Fibroblast of lung (primary cell): ENCODE measurements around the gene FREM2. TPM values are rescaled to one million over a fixed set of nuclear protein-coding genes. Genes with fewer than 3 reads are reported as not detected.

Experiments
- DNase-seq, 2 donors: peaks; one replicate each; pipeline versions ENCODE4 v3.0.0 to v3.0.0-alpha.2; 2010; ENCODE audit warnings: low read depth in 2 of 2
- H2AFZ ChIP-seq: 2 replicates; pipeline ENCODE4 v1.5.1; 2012; ENCODE audit warnings: low read length, control low read depth, inconsistent platforms
- H3K27ac ChIP-seq: 2 replicates; pipeline ENCODE4 v1.5.1; 2011; ENCODE audit warnings: low read length, control low read depth; ENCODE audit not compliant: insufficient read depth
- H3K27me3 ChIP-seq: 2 replicates; pipeline ENCODE4 v1.5.1; 2011; ENCODE audit warnings: mild to moderate bottlenecking, low read length; ENCODE audit not compliant: control insufficient read depth, insufficient read depth
- H3K36me3 ChIP-seq: 2 replicates; pipeline ENCODE4 v1.5.1; 2011; ENCODE audit warnings: low read length; ENCODE audit not compliant: control insufficient read depth, insufficient read depth
- H3K4me1 ChIP-seq: 2 replicates; pipeline ENCODE4 v1.5.1; 2011; ENCODE audit warnings: low read length; ENCODE audit not compliant: control insufficient read depth, insufficient read depth; ENCODE audit errors: extremely low read depth
- H3K4me2 ChIP-seq: 2 replicates; pipeline ENCODE4 v1.5.1; 2011; ENCODE audit warnings: low read length, control low read depth; ENCODE audit not compliant: insufficient read depth; ENCODE audit errors: extremely low read depth
- H3K4me3 ChIP-seq, 4 experiments: fragments of 200-600 bp in 1 of 4; sonication (generic) in 1 of 4; replicated peaks in 1 of 4; 2 replicates each; pipeline ENCODE4 v1.5.1; 2011 to 2016; ENCODE audit warnings: low read length in 4 of 4, low read depth in 3 of 4, mild to moderate bottlenecking in 3 of 4, control low read depth in 2 of 4, inconsistent platforms in 1 of 4, mixed read lengths in 1 of 4; ENCODE audit not compliant: insufficient read depth in 1 of 4; ENCODE audit errors: control extremely low read depth in 1 of 4
- H3K79me2 ChIP-seq: 2 replicates; pipeline ENCODE4 v1.5.1; 2012; ENCODE audit warnings: mild to moderate bottlenecking, low read length, inconsistent platforms; ENCODE audit not compliant: control insufficient read depth, insufficient read depth
- H3K9ac ChIP-seq: 2 replicates; pipeline ENCODE4 v1.5.1; 2011; ENCODE audit warnings: mild to moderate bottlenecking, low read length, control low read depth; ENCODE audit not compliant: insufficient read depth
- H3K9me3 ChIP-seq: 2 replicates; pipeline ENCODE4 v1.5.1; 2012; ENCODE audit warnings: low read depth, low read length; ENCODE audit not compliant: control insufficient read depth, insufficient read depth
- H4K20me1 ChIP-seq: 2 replicates; pipeline ENCODE4 v1.5.1; 2011; ENCODE audit warnings: low read length; ENCODE audit not compliant: control insufficient read depth, insufficient read depth; ENCODE audit errors: extremely low read depth
- EZH2 ChIP-seq: IDR thresholded peaks from 2 replicates; pipeline ENCODE4 v1.5.1; 2012; ENCODE audit warnings: low read length, control low read depth, mild to moderate bottlenecking; ENCODE audit errors: missing control alignments
- polyA plus RNA-seq, 2 donors: library from polyadenylated mRNA; depleted of rRNA in 1 of 2; stranded (reverse) in 1 of 2; unstranded in 1 of 2; fragments of >200 nt; gene quantifications; 2 replicates each; pipeline ENCODE4 v1.2.1, GENCODE V29; 2011 to 2012; ENCODE audit warnings: missing spikeins in 1 of 2
- total RNA-seq: library from RNA; depleted of rRNA; stranded (reverse); fragments of >200 nt; gene quantifications from 2 replicates; pipeline ENCODE4 v1.2.1, GENCODE V29; 2014
- TF ChIP-seq, protein P1 (sequence below), 2 donors: IDR thresholded peaks in 1 of 2; conservative IDR thresholded peaks in 1 of 2; 1 replicate in 1 of 2; 2 replicates in 1 of 2; pipeline ENCODE4 v1.5.1; 2011 to 2012; ENCODE audit warnings: low read length in 2 of 2, control low read depth in 1 of 2, inconsistent platforms in 1 of 2, low read depth in 1 of 2, mild to moderate bottlenecking in 1 of 2

Gene FREM2
- total and polyA plus RNA-seq, 2 donors (not counting 1 experiment from before 2014, with no cell fraction given): under 0.01 TPM

- Histone ChIP-seq H3K9me3 (no peaks in the 10 kb centered on the region), H3K4me1 (no peaks in the 10 kb centered on the region), H3K27ac (no peak overlapping the region), H2AFZ (no peak overlapping the region), H4K20me1 (no peaks in the 10 kb centered on the region), H3K79me2 (no peaks in the 10 kb centered on the region), H3K36me3 (no peaks in the 10 kb centered on the region), H3K27me3 (no peaks in the 10 kb centered on the region), H3K4me3 (no peak overlapping the region), H3K9ac (no peak overlapping the region), H3K4me2 (no peak overlapping the region)
- TF ChIP-seq EZH2: no peak
- TF ChIP-seq, protein P1, sequence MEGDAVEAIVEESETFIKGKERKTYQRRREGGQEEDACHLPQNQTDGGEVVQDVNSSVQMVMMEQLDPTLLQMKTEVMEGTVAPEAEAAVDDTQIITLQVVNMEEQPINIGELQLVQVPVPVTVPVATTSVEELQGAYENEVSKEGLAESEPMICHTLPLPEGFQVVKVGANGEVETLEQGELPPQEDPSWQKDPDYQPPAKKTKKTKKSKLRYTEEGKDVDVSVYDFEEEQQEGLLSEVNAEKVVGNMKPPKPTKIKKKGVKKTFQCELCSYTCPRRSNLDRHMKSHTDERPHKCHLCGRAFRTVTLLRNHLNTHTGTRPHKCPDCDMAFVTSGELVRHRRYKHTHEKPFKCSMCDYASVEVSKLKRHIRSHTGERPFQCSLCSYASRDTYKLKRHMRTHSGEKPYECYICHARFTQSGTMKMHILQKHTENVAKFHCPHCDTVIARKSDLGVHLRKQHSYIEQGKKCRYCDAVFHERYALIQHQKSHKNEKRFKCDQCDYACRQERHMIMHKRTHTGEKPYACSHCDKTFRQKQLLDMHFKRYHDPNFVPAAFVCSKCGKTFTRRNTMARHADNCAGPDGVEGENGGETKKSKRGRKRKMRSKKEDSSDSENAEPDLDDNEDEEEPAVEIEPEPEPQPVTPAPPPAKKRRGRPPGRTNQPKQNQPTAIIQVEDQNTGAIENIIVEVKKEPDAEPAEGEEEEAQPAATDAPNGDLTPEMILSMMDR (conservative IDR thresholded peaks at IDR 0.05 in 1 of 2, IDR thresholded peaks at IDR 0.05 in 1 of 2; ENCODE audit: low read depth in 1 of 2, low read length in 2 of 2): no peak
- DNase-seq: no peak
These were observed 137.5 kb downstream of the FREM2 start for GRCh38 chr13:38824342-38824741.

- H3K4me1 ChIP-seq: no peaks in the 10 kb centered on the region
- no peak for TF ChIP-seq EZH2
- TF ChIP-seq, protein P1 (conservative IDR thresholded peaks at IDR 0.05 in 1 of 2, IDR thresholded peaks at IDR 0.05 in 1 of 2; ENCODE audit: low read depth in 1 of 2, low read length in 2 of 2): no peak
- no peaks in the 10 kb centered on the region for H4K20me1 ChIP-seq
- no peaks in the 10 kb centered on the region for H3K36me3 ChIP-seq
- no peak overlapping the region for H3K27ac ChIP-seq
- no peaks in the 10 kb centered on the region for H3K79me2 ChIP-seq
- no peaks in the 10 kb centered on the region for H3K27me3 ChIP-seq
- no peaks in the 10 kb centered on the region for H3K9me3 ChIP-seq
- DNase-seq: no peak
- no peak overlapping the region for H3K9ac ChIP-seq
- no peak overlapping the region for H3K4me3 ChIP-seq
- H3K4me2 ChIP-seq: no peak overlapping the region
- H2AFZ ChIP-seq: no peak overlapping the region
These were observed 139.4 kb downstream of the FREM2 start for GRCh38 chr13:38826182-38826813.

DNA sequence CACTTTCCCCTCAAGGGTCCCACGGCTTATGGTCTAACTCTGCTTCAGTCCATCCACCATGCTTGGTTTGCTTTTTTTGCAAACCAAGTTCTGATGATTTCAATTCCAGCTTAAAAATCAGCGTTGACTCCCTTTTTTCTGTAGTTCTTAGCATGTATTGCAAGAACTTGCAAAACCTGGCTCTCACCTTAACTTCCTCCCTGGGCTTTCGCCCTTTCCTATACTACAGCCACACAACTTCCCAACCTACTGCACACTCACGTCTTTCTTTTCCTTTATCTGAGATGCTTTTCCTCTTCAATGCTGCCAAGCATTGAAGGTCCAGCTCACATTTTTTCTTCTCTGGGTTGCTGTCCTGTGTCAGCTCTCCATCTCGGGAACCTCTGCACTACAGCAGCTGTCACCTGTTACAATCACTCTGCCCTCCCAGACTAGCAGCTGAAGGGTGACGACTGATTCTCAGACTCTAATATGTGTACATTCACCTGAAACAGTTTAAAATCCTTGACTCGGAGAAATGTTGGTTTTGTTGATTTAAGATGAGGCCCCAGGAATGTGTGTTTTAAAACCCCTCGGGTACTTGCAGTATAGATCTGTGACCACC is 143.7 kb downstream of the FREM2 start:
- TF ChIP-seq, protein P1 (conservative IDR thresholded peaks at IDR 0.05 in 1 of 2, IDR thresholded peaks at IDR 0.05 in 1 of 2; ENCODE audit: low read depth in 1 of 2, low read length in 2 of 2): no peak
- TF ChIP-seq EZH2: no peak

More for the DNA sequence above, 143.7 kb downstream of the FREM2 start:
- Histone ChIP-seq H3K79me2 (no peaks in the 10 kb centered on the region), H3K9ac (no peak overlapping the region), H4K20me1 (no peaks in the 10 kb centered on the region), H2AFZ (no peak overlapping the region), H3K27me3 (no peaks in the 10 kb centered on the region), H3K36me3 (no peaks in the 10 kb centered on the region), H3K27ac (no peak overlapping the region), H3K9me3 (no peaks in the 10 kb centered on the region), H3K4me2 (no peak overlapping the region), H3K4me1 (no peaks in the 10 kb centered on the region), H3K4me3 (no peak overlapping the region)
- no peak for DNase-seq
